ENCODE measurements around the gene GNA12. TPM values are rescaled to one million over a fixed set of nuclear protein-coding genes. Genes with fewer than 3 reads are reported as not detected.

Gene GNA12
- total RNA-seq, 3 donors from 2014 or later (not counting 1 experiment from before 2014, with no cell fraction given): 12.6 to 20.2 (median 19.5) TPM

- no peaks in the 10 kb centered on the region for H3K36me3 ChIP-seq (ENCODE audit: control insufficient read depth, insufficient read depth, low read length)
- H3K9me3 ChIP-seq (ENCODE audit: control insufficient read depth, insufficient read depth, low read length): no peaks in the 10 kb centered on the region
- Mint-ChIP-seq H3K9me3 (no peaks in the 10 kb centered on the region), H3K36me3 (no peaks in the 10 kb centered on the region), H3K4me1 (peaks cover 15 to 16% of the 10 kb centered on the region in 2 donors), H3K4me3 (no peak overlapping the region), H3K27ac (no peak overlapping the region), H3K27me3 (ENCODE audit: low read depth in 2 of 2) (peaks cover 0 to 11% of the 10 kb centered on the region in 2 donors)
- 57% methylated on average over 3 of the region's 7 CpGs for WGBS (ENCODE audit: insufficient coverage)
- intact Hi-C loops (cut with micrococcal nuclease): no loop called here
- no peak for TF ChIP-seq CTCF (IDR thresholded peaks at IDR 0.05)
- H3K27me3 ChIP-seq (ENCODE audit: control insufficient read depth, insufficient read depth, low read length): no peaks in the 10 kb centered on the region
- peaks cover 25% of the 10 kb centered on the region for H3K4me1 ChIP-seq (ENCODE audit: control insufficient read depth, insufficient read depth, low read length)
- DNase-seq: no peak
- H3K4me3 ChIP-seq (ENCODE audit: low read length): no peak overlapping the region
- ATAC-seq: no peak
- H3K27ac ChIP-seq (ENCODE audit: low read length): no peak overlapping the region
Observed at GRCh38 chr7:2873686-2874551, 29.8 kb upstream of the GNA12 start.

GRCh38 chr7:2873146-2873545 is 29.0 kb upstream of the GNA12 start:
- peaks cover 0 to 11% of the 10 kb centered on the region in 2 donors for H3K27me3 Mint-ChIP-seq (ENCODE audit: low read depth in 2 of 2)
- Histone ChIP-seq H3K27ac (ENCODE audit: low read length) (no peak overlapping the region), H3K27me3 (ENCODE audit: control insufficient read depth, insufficient read depth, low read length) (no peaks in the 10 kb centered on the region), H3K4me3 (ENCODE audit: low read length) (no peak overlapping the region), H3K36me3 (ENCODE audit: control insufficient read depth, insufficient read depth, low read length) (no peaks in the 10 kb centered on the region), H3K9me3 (ENCODE audit: control insufficient read depth, insufficient read depth, low read length) (no peaks in the 10 kb centered on the region), H3K4me1 (ENCODE audit: control insufficient read depth, insufficient read depth, low read length) (peaks cover 17% of the 10 kb centered on the region)
- no peak overlapping the region for H3K4me3 Mint-ChIP-seq
- intact Hi-C loops (cut with micrococcal nuclease): no loop called here
- H3K4me1 Mint-ChIP-seq: peaks cover 7 to 9% of the 10 kb centered on the region in 2 donors
- no peak for DNase-seq
- no peak for ATAC-seq
- no peaks in the 10 kb centered on the region for H3K36me3 Mint-ChIP-seq
- no peak for TF ChIP-seq CTCF (IDR thresholded peaks at IDR 0.05)
- no peaks in the 10 kb centered on the region for H3K9me3 Mint-ChIP-seq
- WGBS (ENCODE audit: insufficient coverage): 85% methylated on average over 10 of the region's 10 CpGs
- H3K27ac Mint-ChIP-seq: no peak overlapping the region

- H3K27me3 Mint-ChIP-seq (ENCODE audit: low read depth in 2 of 2): peaks cover 0 to 11% of the 10 kb centered on the region in 2 donors
- H3K4me3 Mint-ChIP-seq: no peak overlapping the region
- Histone ChIP-seq H3K36me3 (ENCODE audit: control insufficient read depth, insufficient read depth, low read length) (no peaks in the 10 kb centered on the region), H3K4me3 (ENCODE audit: low read length) (no peak overlapping the region), H3K27ac (ENCODE audit: low read length) (no peak overlapping the region), H3K9me3 (ENCODE audit: control insufficient read depth, insufficient read depth, low read length) (no peaks in the 10 kb centered on the region), H3K4me1 (ENCODE audit: control insufficient read depth, insufficient read depth, low read length) (peaks cover 16% of the 10 kb centered on the region), H3K27me3 (ENCODE audit: control insufficient read depth, insufficient read depth, low read length) (no peaks in the 10 kb centered on the region)
- no peak overlapping the region for H3K27ac Mint-ChIP-seq
- 90% methylated on average over 10 of the region's 10 CpGs for WGBS (ENCODE audit: insufficient coverage)
- peaks cover 6 to 8% of the 10 kb centered on the region in 2 donors for H3K4me1 Mint-ChIP-seq
- DNase-seq: no peak
- TF ChIP-seq CTCF (IDR thresholded peaks at IDR 0.05): no peak
- H3K36me3 Mint-ChIP-seq: no peaks in the 10 kb centered on the region
- intact Hi-C loops (cut with micrococcal nuclease): no loop called here
- H3K9me3 Mint-ChIP-seq: no peaks in the 10 kb centered on the region
- no peak for ATAC-seq
Observed at GRCh38 chr7:2872296-2872874, 28.3 kb upstream of the GNA12 start.

Measured in natural killer cell (primary cell).